H1 (cell line): ENCODE results near the gene SLU7. TPM values are rescaled to one million over a fixed set of nuclear protein-coding genes. Genes with fewer than 3 reads are reported as not detected.

Experiments used
- BACH1 ChIP-seq: IDR thresholded peaks from 2 replicates; pipeline ENCODE4 v1.6.1; 2012; ENCODE audit warnings: low read length, improper control_type of control experiment
- KDM1A ChIP-seq: fragments of 200-600, 300-600 bp; sonication (generic); IDR thresholded peaks from 2 replicates; pipeline ENCODE4 v1.7.1; 2016; ENCODE audit warnings: mild to moderate bottlenecking, low read length, borderline replicate concordance
- SP4 ChIP-seq: IDR thresholded peaks from 2 replicates; pipeline ENCODE4 v1.6.1; 2012; ENCODE audit warnings: low read length, inconsistent platforms
- TCF12 ChIP-seq: IDR thresholded peaks from 2 replicates; pipeline ENCODE4 v1.6.1; 2011; ENCODE audit warnings: low read depth, mild to moderate bottlenecking, low read length
- polyA plus RNA-seq, 7 experiments: library from polyadenylated mRNA; depleted of rRNA in 3 of 7; stranded (reverse) in 5 of 7; unstranded in 2 of 7; fragments of >200 nt in 5 of 7; fragments of 200-250 nt in 2 of 7; gene quantifications; 1 replicate in 5 of 7; 2 replicates in 1 of 7; 4 replicates in 1 of 7; pipeline versions ENCODE4 v1.2.1 to v1.2.3, GENCODE V29; 2011 to 2013; ENCODE audit warnings: missing spikeins in 2 of 7, mixed read lengths in 2 of 7
- total RNA-seq: library from RNA; stranded (reverse); fragmentation: NEBNext Ultra II Directional; extraction: Animal tissue kit (Norgen Biotek cat#: 25700); gene quantifications from 2 replicates; pipeline ENCODE4 v1.2.1, GENCODE V29; 2021
- TF ChIP-seq, protein P1 (sequence below): IDR thresholded peaks from 2 replicates; pipeline ENCODE4 v1.6.1; 2012; ENCODE audit warnings: inconsistent platforms

SLU7 gene
- total and polyA plus RNA-seq, 2 of the 8 experiments (the other 6 are each of a cell fraction or from before 2014, with no cell fraction given) = 6.0 to 34.1 TPM

DNA sequence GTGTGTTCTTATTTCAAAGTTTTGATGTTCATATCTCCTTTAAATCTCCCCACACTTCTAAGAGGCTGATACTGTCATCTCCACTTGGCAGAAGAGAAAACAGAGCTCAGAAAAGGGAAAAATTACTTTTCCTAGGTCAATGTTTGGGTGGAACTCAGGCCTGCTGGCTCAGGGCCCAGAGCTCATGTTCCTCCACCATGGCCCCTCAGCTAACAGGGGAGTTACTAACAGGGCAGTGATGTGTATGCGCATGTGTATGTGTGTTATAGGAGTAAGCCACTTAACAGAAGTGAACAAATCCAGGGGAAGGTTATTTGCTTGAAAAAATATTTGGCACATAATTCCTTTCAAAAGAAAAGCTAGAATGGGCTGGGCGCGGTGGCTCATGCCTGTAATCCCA, 51.0 kb downstream of the SLU7 start (continued):
- TF ChIP-seq BACH1 (no peak), KDM1A (no peak), TCF12 (no peak), SP4 (no peak)
- TF ChIP-seq, protein P1, sequence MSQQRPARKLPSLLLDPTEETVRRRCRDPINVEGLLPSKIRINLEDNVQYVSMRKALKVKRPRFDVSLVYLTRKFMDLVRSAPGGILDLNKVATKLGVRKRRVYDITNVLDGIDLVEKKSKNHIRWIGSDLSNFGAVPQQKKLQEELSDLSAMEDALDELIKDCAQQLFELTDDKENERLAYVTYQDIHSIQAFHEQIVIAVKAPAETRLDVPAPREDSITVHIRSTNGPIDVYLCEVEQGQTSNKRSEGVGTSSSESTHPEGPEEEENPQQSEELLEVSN = no peak
